HG03066 (cell line): Measurements from ENCODE around the gene RASD1.
A peak's percentile ranks its signal among the peaks of the same experiment; 100 is the strongest.
"Not testable (repeated sequence)": the region's sequence is repeated elsewhere in the genome, so short reads cannot be mapped to it uniquely, and the experiment has no call there.

Experiments
- ATAC-seq: cut with Tn5 transposase; IDR thresholded peaks from one replicate; pipeline ENCODE4 v1.9.1; 2021; ENCODE audit warnings: low read depth; ENCODE audit not compliant: unreplicated experiment

The RASD1 gene

GRCh38 chr17:17480593-17481148, 15.5 kb downstream of the RASD1 start:
- ATAC-seq = no peak

GRCh38 chr17:17479209-17479608, 17.0 kb downstream of the RASD1 start:
- no peak for ATAC-seq

GRCh38 chr17:17476865-17477467, 19.2 kb downstream of the RASD1 start, which contains the start of gene MED9:
Gene MED9 (plus strand): TSS chr17:17477000. CDS start chr17:17477042, 42 bp downstream.
- ATAC-seq = peak; percentile 83

- ATAC-seq = no peak
Observed at GRCh38 chr17:17474341-17474740, 21.9 kb downstream of the RASD1 start.

- no peak for ATAC-seq
Observed at GRCh38 chr17:17472333-17472920, 23.8 kb downstream of the RASD1 start.

- no peak for ATAC-seq
Observed at GRCh38 chr17:17469996-17470395, 26.2 kb downstream of the RASD1 start.

- ATAC-seq = no peak
Observed at GRCh38 chr17:17469358-17469757, 26.8 kb downstream of the RASD1 start.

GRCh38 chr17:17468217-17469010, 27.8 kb downstream of the RASD1 start:
- no peak for ATAC-seq

GRCh38 chr17:17467720-17468119, 28.5 kb downstream of the RASD1 start:
- no peak for ATAC-seq

- no peak for ATAC-seq
Observed at GRCh38 chr17:17467016-17467415, 29.2 kb downstream of the RASD1 start.

- ATAC-seq = no peak
Observed at GRCh38 chr17:17466511-17466910, 29.7 kb downstream of the RASD1 start.

GRCh38 chr17:17465878-17466277, 30.3 kb downstream of the RASD1 start:
- ATAC-seq = not testable (repeated sequence)

GRCh38 chr17:17463821-17464220, 32.4 kb downstream of the RASD1 start:
- ATAC-seq = no peak

- no peak for ATAC-seq
Observed at GRCh38 chr17:17462048-17462824, 34.0 kb downstream of the RASD1 start.

GRCh38 chr17:17460038-17460437, 36.2 kb downstream of the RASD1 start:
- no peak for ATAC-seq

- ATAC-seq = no peak
Observed at GRCh38 chr17:17457680-17458079, 38.5 kb downstream of the RASD1 start.

GRCh38 chr17:17456251-17456650, 39.9 kb downstream of the RASD1 start:
- ATAC-seq = no peak

- no peak for ATAC-seq
Observed at GRCh38 chr17:17455173-17455572, 41.0 kb downstream of the RASD1 start.

GRCh38 chr17:17454700-17455099, 41.5 kb downstream of the RASD1 start:
- ATAC-seq = not testable (repeated sequence)

GRCh38 chr17:17454276-17454675, 41.9 kb downstream of the RASD1 start:
- ATAC-seq = no peak

- no peak for ATAC-seq
Observed at GRCh38 chr17:17453088-17453487, 43.1 kb downstream of the RASD1 start.
